Measurements from ENCODE around the gene ASPM. TPM values are rescaled to one million over a fixed set of nuclear protein-coding genes. Genes with fewer than 3 reads are reported as not detected.

Gene ASPM
- total RNA-seq, 5 donors from 2014 or later (not counting 1 experiment from before 2014, with no cell fraction given) = 0.41 to 0.93 (median 0.44) TPM

GRCh38 chr1:197180252-197180878, 33.9 kb upstream of the ASPM start:
- H3K36me3 ChIP-seq (ENCODE audit: control insufficient read depth in 2 of 2, extremely low read depth in 1 of 2, insufficient read depth in 1 of 2, low read length in 1 of 2) = peaks cover 0 to 31% of the 10 kb centered on the region in 2 donors
- no peak overlapping the region for H3K27ac ChIP-seq (ENCODE audit: low read length)
- peaks cover 32% of the 10 kb centered on the region for H3K36me3 Mint-ChIP-seq
- H3K27ac Mint-ChIP-seq = no peak overlapping the region
- DNase-seq (peak in 1 of 35 experiments; percentile 57), ATAC-seq (replicated peaks in 1 of 4) (peak; percentile 37 to 62 (median 46))
- no peak overlapping the region for H3K4me3 ChIP-seq (ENCODE audit: control insufficient read depth in 1 of 2, extremely low read depth in 1 of 2, low read length in 1 of 2)
- no peaks in the 10 kb centered on the region for H3K9me3 ChIP-seq
- peaks cover 8 to 14% (median 11%) of the 10 kb centered on the region in 3 donors for H3K4me1 Mint-ChIP-seq
- H3K27me3 Mint-ChIP-seq = no peaks in the 10 kb centered on the region
- H3K9me3 Mint-ChIP-seq = no peaks in the 10 kb centered on the region
- H3K4me3 Mint-ChIP-seq = no peak overlapping the region
- ChIA-PET CTCF (interaction anchor here (0.6 to 2.5 kb wide), 17 partner anchors 12 to 405 kb away, joined by 3 to 25 read pairs (median 3); no protein-coding TSS in a partner anchor), POLR2A (no interaction called here)
- WGBS (ENCODE audit: insufficient coverage) = no CpG with 5 or more reads among the region's 3 CpGs
- H3K27me3 ChIP-seq (replicated peaks in 1 of 2; ENCODE audit: control insufficient read depth in 2 of 2, extremely low read depth in 1 of 2, insufficient read depth in 2 of 2, low read length in 1 of 2) = no peaks in the 10 kb centered on the region
- H3K4me1 ChIP-seq (ENCODE audit: control insufficient read depth in 1 of 2, extremely low read depth in 1 of 2, insufficient read depth in 2 of 2, low read length in 2 of 2) = no peaks in the 10 kb centered on the region

- ChIA-PET CTCF (interaction anchor here (0.7 to 2.5 kb wide), 9 partner anchors 15 to 178 kb away, joined by 3 to 25 read pairs (median 5); no protein-coding TSS in a partner anchor), POLR2A (interaction anchor here in 1 of 2 donors (0.6 kb wide), 1 partner anchor 563 kb away, joined by 3 read pairs; no protein-coding TSS in a partner anchor)
- no peak overlapping the region for H3K27ac Mint-ChIP-seq
- no peaks in the 10 kb centered on the region for H3K9me3 ChIP-seq
- ATAC-seq (replicated peaks in 1 of 4) (no peak), DNase-seq (no peak)
- no CpG with 5 or more reads among the region's 1 CpG for WGBS (ENCODE audit: insufficient coverage)
- no peak overlapping the region for H3K4me3 Mint-ChIP-seq
- H3K4me1 ChIP-seq (ENCODE audit: control insufficient read depth in 1 of 2, extremely low read depth in 1 of 2, insufficient read depth in 2 of 2, low read length in 2 of 2) = no peaks in the 10 kb centered on the region
- H3K9me3 Mint-ChIP-seq = no peaks in the 10 kb centered on the region
- H3K27ac ChIP-seq (ENCODE audit: low read length) = no peak overlapping the region
- H3K36me3 ChIP-seq (ENCODE audit: control insufficient read depth in 2 of 2, extremely low read depth in 1 of 2, insufficient read depth in 1 of 2, low read length in 1 of 2) = peaks cover 0 to 39% of the 10 kb centered on the region in 2 donors
- peaks cover 36% of the 10 kb centered on the region for H3K36me3 Mint-ChIP-seq
- no peak overlapping the region for H3K4me3 ChIP-seq (ENCODE audit: control insufficient read depth in 1 of 2, extremely low read depth in 1 of 2, low read length in 1 of 2)
- H3K27me3 ChIP-seq (replicated peaks in 1 of 2; ENCODE audit: control insufficient read depth in 2 of 2, extremely low read depth in 1 of 2, insufficient read depth in 2 of 2, low read length in 1 of 2) = no peaks in the 10 kb centered on the region
- peaks cover 7 to 12% (median 8%) of the 10 kb centered on the region in 3 donors for H3K4me1 Mint-ChIP-seq
- no peaks in the 10 kb centered on the region for H3K27me3 Mint-ChIP-seq
Observed at GRCh38 chr1:197178998-197179397, 32.5 kb upstream of the ASPM start.

GRCh38 chr1:197174818-197175217, 28.3 kb upstream of the ASPM start:
- ATAC-seq (replicated peaks in 1 of 4) (no peak), DNase-seq (no peak)
- Mint-ChIP-seq H3K4me1 (peaks cover 0 to 3% (median 0%) of the 10 kb centered on the region in 3 donors), H3K27me3 (no peaks in the 10 kb centered on the region), H3K36me3 (peaks cover 44% of the 10 kb centered on the region), H3K4me3 (no peak overlapping the region), H3K9me3 (no peaks in the 10 kb centered on the region), H3K27ac (no peak overlapping the region)
- Histone ChIP-seq H3K27me3 (replicated peaks in 1 of 2; ENCODE audit: control insufficient read depth in 2 of 2, extremely low read depth in 1 of 2, insufficient read depth in 2 of 2, low read length in 1 of 2) (no peaks in the 10 kb centered on the region), H3K27ac (ENCODE audit: low read length) (no peak overlapping the region), H3K4me3 (ENCODE audit: control insufficient read depth in 1 of 2, extremely low read depth in 1 of 2, low read length in 1 of 2) (no peak overlapping the region), H3K9me3 (no peaks in the 10 kb centered on the region), H3K36me3 (ENCODE audit: control insufficient read depth in 2 of 2, extremely low read depth in 1 of 2, insufficient read depth in 1 of 2, low read length in 1 of 2) (peaks cover 0 to 39% of the 10 kb centered on the region in 2 donors), H3K4me1 (ENCODE audit: control insufficient read depth in 1 of 2, extremely low read depth in 1 of 2, insufficient read depth in 2 of 2, low read length in 2 of 2) (no peaks in the 10 kb centered on the region)
- WGBS (ENCODE audit: insufficient coverage) = 90% methylated on average over 2 of the region's 2 CpGs
- ChIA-PET CTCF (no interaction called here), POLR2A (interaction anchor here in 1 of 2 donors (0.6 kb wide), 1 partner anchor 246 kb away, joined by 3 read pairs; no protein-coding TSS in a partner anchor)

DNA sequence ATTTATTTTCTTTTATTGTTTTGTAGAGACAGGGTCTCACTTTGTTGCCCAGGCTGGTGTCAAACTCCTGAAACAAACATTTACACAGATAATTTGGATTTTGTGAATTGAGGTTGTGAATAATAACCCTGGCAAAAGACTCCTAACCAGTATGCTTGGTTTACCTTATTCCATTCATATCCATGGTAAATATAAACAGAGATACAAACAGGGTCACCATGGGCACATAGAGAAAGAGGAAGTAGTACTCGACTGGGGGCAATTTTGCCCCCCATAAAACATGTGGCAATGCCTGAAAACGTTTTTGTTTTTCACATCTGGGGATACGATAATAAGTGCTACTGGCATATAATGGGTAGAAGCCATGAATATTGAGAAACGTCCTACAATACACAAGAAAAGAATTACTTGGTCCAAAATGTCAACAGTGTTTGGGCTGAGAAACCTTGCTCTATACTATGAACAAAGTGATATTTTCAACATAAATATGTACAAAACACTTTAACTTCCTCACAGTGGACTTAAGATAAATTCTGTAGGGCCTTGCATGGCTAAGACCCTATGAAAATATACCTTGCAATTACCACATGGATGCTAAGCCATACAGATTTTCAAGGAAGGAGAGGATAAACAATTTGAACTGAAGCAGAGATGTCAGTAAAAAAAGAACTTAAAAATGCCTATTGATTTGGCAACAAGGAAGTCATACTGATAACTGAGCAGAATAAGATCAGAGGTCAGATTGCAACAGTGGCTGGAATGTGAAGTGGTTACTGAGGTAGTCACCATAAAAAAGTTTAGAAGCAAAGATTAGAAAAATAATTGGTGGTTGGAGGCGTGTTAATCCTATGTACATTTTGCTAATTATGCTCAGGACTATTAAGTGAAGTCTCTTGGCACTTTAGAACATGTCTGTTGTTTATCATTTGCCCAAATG, 27.4 kb upstream of the ASPM start:
- DNase-seq (no peak), ATAC-seq (replicated peaks in 1 of 4) (no peak)
- Histone ChIP-seq H3K4me3 (ENCODE audit: control insufficient read depth in 1 of 2, extremely low read depth in 1 of 2, low read length in 1 of 2) (no peak overlapping the region), H3K27ac (ENCODE audit: low read length) (no peak overlapping the region), H3K27me3 (replicated peaks in 1 of 2; ENCODE audit: control insufficient read depth in 2 of 2, extremely low read depth in 1 of 2, insufficient read depth in 2 of 2, low read length in 1 of 2) (no peaks in the 10 kb centered on the region), H3K36me3 (ENCODE audit: control insufficient read depth in 2 of 2, extremely low read depth in 1 of 2, insufficient read depth in 1 of 2, low read length in 1 of 2) (peaks cover 0 to 38% of the 10 kb centered on the region in 2 donors), H3K9me3 (no peaks in the 10 kb centered on the region), H3K4me1 (ENCODE audit: control insufficient read depth in 1 of 2, extremely low read depth in 1 of 2, insufficient read depth in 2 of 2, low read length in 2 of 2) (no peaks in the 10 kb centered on the region)
- Mint-ChIP-seq H3K4me1 (peaks cover 0 to 3% (median 0%) of the 10 kb centered on the region in 3 donors), H3K36me3 (peaks cover 45% of the 10 kb centered on the region), H3K27ac (no peak overlapping the region), H3K4me3 (no peak overlapping the region), H3K9me3 (no peaks in the 10 kb centered on the region), H3K27me3 (no peaks in the 10 kb centered on the region)
- WGBS (ENCODE audit: insufficient coverage) = no CpG with 5 or more reads among the region's 5 CpGs
- CTCF ChIA-PET = no interaction called here
- POLR2A ChIA-PET = no interaction called here

DNA sequence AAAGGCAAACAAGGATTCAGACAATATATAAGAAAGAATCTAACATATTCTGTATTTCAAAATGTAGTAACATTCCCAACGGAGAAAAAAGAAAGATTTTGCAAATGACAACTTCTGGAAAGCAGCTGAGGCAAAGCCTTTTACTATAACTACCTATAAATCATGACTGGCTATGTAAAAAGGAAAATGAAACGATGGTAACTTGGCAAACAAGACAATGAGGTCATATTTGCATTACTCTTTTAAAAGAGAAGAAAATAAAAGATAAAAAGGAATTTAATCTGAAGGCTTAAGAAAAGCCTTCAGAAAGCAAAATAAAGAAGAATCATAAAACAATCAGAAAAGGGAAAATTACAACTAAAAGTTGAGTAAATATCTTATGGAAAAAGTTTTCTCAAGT, 25.1 kb upstream of the ASPM start:
- ATAC-seq (replicated peaks in 1 of 4) (no peak), DNase-seq (no peak)
- no peak overlapping the region for H3K27ac Mint-ChIP-seq
- H3K27me3 Mint-ChIP-seq = no peaks in the 10 kb centered on the region
- Histone ChIP-seq H3K4me3 (ENCODE audit: control insufficient read depth in 1 of 2, extremely low read depth in 1 of 2, low read length in 1 of 2) (no peak overlapping the region), H3K9me3 (no peaks in the 10 kb centered on the region), H3K27ac (ENCODE audit: low read length) (no peak overlapping the region), H3K27me3 (replicated peaks in 1 of 2; ENCODE audit: control insufficient read depth in 2 of 2, extremely low read depth in 1 of 2, insufficient read depth in 2 of 2, low read length in 1 of 2) (no peaks in the 10 kb centered on the region), H3K36me3 (ENCODE audit: control insufficient read depth in 2 of 2, extremely low read depth in 1 of 2, insufficient read depth in 1 of 2, low read length in 1 of 2) (peaks cover 0 to 32% of the 10 kb centered on the region in 2 donors), H3K4me1 (ENCODE audit: control insufficient read depth in 1 of 2, extremely low read depth in 1 of 2, insufficient read depth in 2 of 2, low read length in 2 of 2) (no peaks in the 10 kb centered on the region)
- no CpG with 5 or more reads among the region's 2 CpGs for WGBS (ENCODE audit: insufficient coverage)
- ChIA-PET POLR2A (no interaction called here), CTCF (interaction anchor here in 1 of 2 donors (0.5 kb wide), 1 partner anchor 228 kb away, joined by 3 read pairs; no protein-coding TSS in a partner anchor)
- H3K4me3 Mint-ChIP-seq = no peak overlapping the region
- H3K9me3 Mint-ChIP-seq = no peaks in the 10 kb centered on the region
- peaks cover 0 to 3% (median 0%) of the 10 kb centered on the region in 3 donors for H3K4me1 Mint-ChIP-seq
- peaks cover 52% of the 10 kb centered on the region for H3K36me3 Mint-ChIP-seq

- no peaks in the 10 kb centered on the region for H3K27me3 Mint-ChIP-seq
- H3K27ac ChIP-seq (ENCODE audit: low read length) = no peak overlapping the region
- H3K9me3 ChIP-seq = no peaks in the 10 kb centered on the region
- H3K27me3 ChIP-seq (replicated peaks in 1 of 2; ENCODE audit: control insufficient read depth in 2 of 2, extremely low read depth in 1 of 2, insufficient read depth in 2 of 2, low read length in 1 of 2) = no peaks in the 10 kb centered on the region
- ATAC-seq (replicated peaks in 1 of 4) = no peak
- no peak for DNase-seq
- H3K36me3 Mint-ChIP-seq = peaks cover 51% of the 10 kb centered on the region
- no peaks in the 10 kb centered on the region for H3K4me1 ChIP-seq (ENCODE audit: control insufficient read depth in 1 of 2, extremely low read depth in 1 of 2, insufficient read depth in 2 of 2, low read length in 2 of 2)
- H3K27ac Mint-ChIP-seq = peak overlapping the region in 1 of 2 donors; percentile 6
- H3K4me3 ChIP-seq (ENCODE audit: control insufficient read depth in 1 of 2, extremely low read depth in 1 of 2, low read length in 1 of 2) = no peak overlapping the region
- CTCF ChIA-PET = no interaction called here
- no peaks in the 10 kb centered on the region for H3K9me3 Mint-ChIP-seq
- H3K36me3 ChIP-seq (ENCODE audit: control insufficient read depth in 2 of 2, extremely low read depth in 1 of 2, insufficient read depth in 1 of 2, low read length in 1 of 2) = peaks cover 0 to 30% of the 10 kb centered on the region in 2 donors
- no peak overlapping the region for H3K4me3 Mint-ChIP-seq
- peaks cover 0 to 3% (median 0%) of the 10 kb centered on the region in 3 donors for H3K4me1 Mint-ChIP-seq
- POLR2A ChIA-PET = no interaction called here
Observed at GRCh38 chr1:197170538-197170937, 24.1 kb upstream of the ASPM start.

Measured in T-cell (primary cell).